Panc1 (cell line): ENCODE data around the gene PGK2. TPM values are rescaled to one million over a fixed set of nuclear protein-coding genes. Genes with fewer than 3 reads are reported as not detected.
"Not testable (repeated sequence)": the region's sequence is repeated elsewhere in the genome, so short reads cannot be mapped to it uniquely, and the experiment has no call there.

Experiments
- ATAC-seq: fragments of 200-7000 bp; cut with Tn5 transposase; 2 replicates; pipeline ENCODE4 v1.9.1; 2020; ENCODE audit warnings: mild to moderate bottlenecking, moderate library complexity
- BruUV-seq: library from RNA; stranded (reverse); fragments of 400-500 nt; replicated peaks from 2 replicates; lab custom pipeline; 2021; lab: Mats Ljungman, UMichigan
- CTCF ChIA-PET: fragments of 300-600 bp; sonication (Branson Sonifier 250); formaldehyde crosslinking; loops from one replicate; lab custom pipeline; 2022; ENCODE audit warnings: antibody characterized with exemption; lab: Charles Lee
- POLR2A ChIA-PET: fragments of 300-600 bp; sonication (Branson Sonifier 250); formaldehyde crosslinking; loops from one replicate; lab custom pipeline; 2022; ENCODE audit warnings: antibody characterized with exemption; lab: Charles Lee
- DNase-seq: peaks from one replicate; pipeline ENCODE4 v3.0.0-alpha.2; 2010; ENCODE audit warnings: low read depth, low spot score
- H3K27ac ChIP-seq: 2 replicates; pipeline ENCODE4 v1.5.1; 2011; ENCODE audit warnings: mild to moderate bottlenecking, low read length, inconsistent platforms
- H3K27me3 ChIP-seq: fragments of 200-500 bp; sonication (Bioruptor generic); 2 replicates; pipeline ENCODE4 v1.6.0; 2014; ENCODE audit warnings: low read length, inconsistent platforms; ENCODE audit not compliant: control insufficient read depth, insufficient read depth
- H3K36me3 ChIP-seq: fragments of 200-500 bp; sonication (Bioruptor generic); 2 replicates; pipeline ENCODE4 v1.5.1; 2014; ENCODE audit warnings: inconsistent platforms, mild to moderate bottlenecking, low read length, moderate library complexity; ENCODE audit not compliant: control insufficient read depth, insufficient read depth
- H3K4me1 ChIP-seq: 2 replicates; pipeline ENCODE4 v1.5.1; 2011; ENCODE audit warnings: inconsistent platforms, mild to moderate bottlenecking, low read length, moderate library complexity; ENCODE audit not compliant: control insufficient read depth, insufficient read depth
- H3K4me3 ChIP-seq, 2 experiments: 2 replicates each; pipeline ENCODE4 v1.5.1; 2011 to 2012; ENCODE audit warnings: low read depth in 2 of 2, low read length in 2 of 2, mild to moderate bottlenecking in 2 of 2, inconsistent platforms in 1 of 2, moderate library complexity in 1 of 2
- H3K9me3 ChIP-seq: fragments of 200-500 bp; sonication (Bioruptor generic); 2 replicates; pipeline ENCODE4 v1.5.1; 2014; ENCODE audit warnings: low read depth, mild to moderate bottlenecking, inconsistent platforms, low read length, moderate library complexity; ENCODE audit not compliant: control insufficient read depth, insufficient read depth
- CTCF ChIP-seq: fragments of 450-650 bp; IDR thresholded peaks from 2 replicates; pipeline ENCODE4 v1.5.1; 2017; ENCODE audit warnings: mild to moderate bottlenecking
- POLR2AphosphoS5 ChIP-seq: IDR thresholded peaks from 2 replicates; pipeline ENCODE4 v1.6.1; 2012; ENCODE audit warnings: mild to moderate bottlenecking, low read depth, low read length, moderate library complexity
- REST ChIP-seq, 2 experiments: IDR thresholded peaks; 2 replicates each; pipeline ENCODE4 v1.6.1; 2011 to 2012; ENCODE audit warnings: low read depth in 2 of 2, control low read depth in 1 of 2, low read length in 1 of 2, mild to moderate bottlenecking in 1 of 2, moderate library complexity in 1 of 2; ENCODE audit not compliant: insufficient read depth in 1 of 2
- SIN3A ChIP-seq: IDR thresholded peaks from 2 replicates; pipeline ENCODE4 v1.6.1; 2012; ENCODE audit warnings: low read depth, mild to moderate bottlenecking, low read length, moderate library complexity, borderline replicate concordance; ENCODE audit not compliant: insufficient read depth
- TCF7L2 ChIP-seq: IDR thresholded peaks from 2 replicates; pipeline ENCODE4 v1.6.1; 2011; ENCODE audit warnings: mild to moderate bottlenecking, low read depth, low read length, inconsistent platforms
- in situ Hi-C: cut with HindIII; loops from 2 replicates; pipeline ENCODE4 v1.10.0; 2016; ENCODE audit warnings: low sequenced_read_pairs, low pct_unique_long_range_greater_than_20kb
- intact Hi-C: fragments of 100-400 bp; cut with micrococcal nuclease; formaldehyde crosslinking; loops from one replicate; pipeline ENCODE4 v1.10.0; 2022; ENCODE audit not compliant: unreplicated experiment
- total RNA-seq: library from RNA; stranded (reverse); gene quantifications from one replicate; pipeline ENCODE4 v1.2.1, GENCODE V29; 2021; ENCODE audit not compliant: unreplicated experiment

The PGK2 gene
- total RNA-seq, 1 experiment from 2014 or later: not detected

- intact Hi-C loops: no loop called here
- POLR2A ChIA-PET: no interaction called here
- BruUV-seq: no TSS peak
- DNase-seq (no peak), ATAC-seq (no peak)
- CTCF ChIA-PET: no interaction called here
- Histone ChIP-seq H3K27me3 (no peaks in the 10 kb centered on the region), H3K4me3 (no peak overlapping the region), H3K4me1 (no peaks in the 10 kb centered on the region), H3K36me3 (no peaks in the 10 kb centered on the region), H3K27ac (no peak overlapping the region), H3K9me3 (no peaks in the 10 kb centered on the region)
- in situ Hi-C loops: no loop called here
- TF ChIP-seq SIN3A: no peak
- no peak for TF ChIP-seq REST (IDR thresholded peaks at IDR 0.05; ENCODE audit: insufficient read depth in 1 of 2, low read depth in 2 of 2, low read length in 1 of 2)
- no peak for TF ChIP-seq CTCF
- TF ChIP-seq TCF7L2: no peak
- TF ChIP-seq POLR2AphosphoS5: no peak
These were observed 14.4 kb upstream of the PGK2 start for GRCh38 chr6:49801525-49801924.

GRCh38 chr6:49799090-49799489 is 12.0 kb upstream of the PGK2 start:
- no peaks in the 10 kb centered on the region for H3K9me3 ChIP-seq
- no peak overlapping the region for H3K4me3 ChIP-seq
- H3K27ac ChIP-seq: no peak overlapping the region
- CTCF ChIA-PET: no interaction called here
- no peaks in the 10 kb centered on the region for H3K4me1 ChIP-seq
- in situ Hi-C loops: no loop called here
- H3K36me3 ChIP-seq: no peaks in the 10 kb centered on the region
- intact Hi-C loops: no loop called here
- BruUV-seq: no TSS peak
- no peak for DNase-seq
- TF ChIP-seq POLR2AphosphoS5 (no peak), CTCF (no peak), SIN3A (no peak), TCF7L2 (no peak), REST (IDR thresholded peaks at IDR 0.05; ENCODE audit: insufficient read depth in 1 of 2, low read depth in 2 of 2, low read length in 1 of 2) (no peak)
- POLR2A ChIA-PET: no interaction called here
- no peak for ATAC-seq
- H3K27me3 ChIP-seq: no peaks in the 10 kb centered on the region

GRCh38 chr6:49796842-49797455 is 9.9 kb upstream of the PGK2 start:
- DNase-seq, H3K36me3 ChIP-seq, BruUV-seq, intact Hi-C loops, H3K27me3 ChIP-seq, H3K9me3 ChIP-seq, H3K27ac ChIP-seq, POLR2A ChIA-PET, in situ Hi-C loops, ATAC-seq, H3K4me1 ChIP-seq, CTCF ChIA-PET: not testable (repeated sequence)
- peak overlapping the region in 1 of 2 experiments; percentile 11; a peak in 1 of 4 replicates for H3K4me3 ChIP-seq
